Mucosa of stomach (tissue), 1 donor: ENCODE data around the gene HLA-DMA.

ENCODE experiments used
- H3K27me3 ChIP-seq: one replicate; pipeline ENCODE4 v1.7.0; 2013; ENCODE audit warnings: mild to moderate bottlenecking, low read length; ENCODE audit not compliant: control insufficient read depth, insufficient read depth
- H3K36me3 ChIP-seq: one replicate; pipeline ENCODE4 v1.7.0; 2013; ENCODE audit warnings: low read length; ENCODE audit not compliant: control insufficient read depth, insufficient read depth
- H3K4me1 ChIP-seq: one replicate; pipeline ENCODE4 v1.7.0; 2013; ENCODE audit warnings: mild to moderate bottlenecking, low read length; ENCODE audit not compliant: control insufficient read depth, insufficient read depth
- H3K4me3 ChIP-seq: one replicate; pipeline ENCODE4 v1.7.0; 2013; ENCODE audit warnings: low read length
- H3K9ac ChIP-seq: one replicate; pipeline ENCODE4 v1.7.0; 2013; ENCODE audit warnings: mild to moderate bottlenecking, low read length, moderate library complexity
- H3K9me3 ChIP-seq: one replicate; pipeline ENCODE4 v1.7.0; 2013; ENCODE audit warnings: mild to moderate bottlenecking, low read length, moderate library complexity; ENCODE audit not compliant: control insufficient read depth
- donor health status: Pancreatic carcinoma.

The HLA-DMA gene

DNA sequence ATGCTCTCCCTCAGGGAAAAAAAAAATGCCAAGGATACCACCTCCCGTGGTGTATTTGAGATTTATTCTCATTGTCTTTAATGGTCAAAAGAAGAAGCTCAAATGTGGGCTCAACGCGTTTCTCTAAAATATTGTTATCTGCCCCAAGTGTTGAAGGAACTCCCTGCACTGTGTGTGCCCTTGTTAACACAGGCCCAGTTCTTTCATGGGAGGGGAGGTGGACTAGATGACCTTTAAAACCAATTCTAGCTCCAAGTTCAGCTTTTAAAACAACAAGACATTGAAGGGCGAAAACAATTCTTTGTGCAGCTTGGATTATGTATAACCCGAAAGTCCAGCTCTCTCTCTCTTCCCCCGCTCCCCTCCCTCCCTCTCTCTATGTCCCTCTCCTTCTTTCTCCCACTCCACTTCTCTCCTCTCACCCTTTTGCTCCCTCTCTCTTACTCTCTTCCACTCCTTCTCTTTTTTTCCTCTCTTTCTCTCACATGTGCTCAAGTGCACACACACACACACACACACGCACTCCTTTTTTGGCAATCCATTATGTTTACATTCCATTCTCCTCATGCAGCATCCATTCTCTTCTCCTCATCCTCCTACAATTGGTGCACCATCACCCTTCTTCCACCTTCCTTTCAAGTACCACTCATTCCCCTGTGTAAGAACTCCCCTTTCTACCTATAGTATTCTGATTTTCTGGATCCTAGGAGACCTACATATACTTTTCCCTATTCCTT lies 20.6 kb downstream of the HLA-DMA start:
- no peak overlapping the region for H3K9ac ChIP-seq
- no peaks in the 10 kb centered on the region for H3K36me3 ChIP-seq
- H3K9me3 ChIP-seq = no peaks in the 10 kb centered on the region
- H3K4me3 ChIP-seq = no peak overlapping the region
- no peaks in the 10 kb centered on the region for H3K27me3 ChIP-seq
- H3K4me1 ChIP-seq = no peaks in the 10 kb centered on the region

DNA sequence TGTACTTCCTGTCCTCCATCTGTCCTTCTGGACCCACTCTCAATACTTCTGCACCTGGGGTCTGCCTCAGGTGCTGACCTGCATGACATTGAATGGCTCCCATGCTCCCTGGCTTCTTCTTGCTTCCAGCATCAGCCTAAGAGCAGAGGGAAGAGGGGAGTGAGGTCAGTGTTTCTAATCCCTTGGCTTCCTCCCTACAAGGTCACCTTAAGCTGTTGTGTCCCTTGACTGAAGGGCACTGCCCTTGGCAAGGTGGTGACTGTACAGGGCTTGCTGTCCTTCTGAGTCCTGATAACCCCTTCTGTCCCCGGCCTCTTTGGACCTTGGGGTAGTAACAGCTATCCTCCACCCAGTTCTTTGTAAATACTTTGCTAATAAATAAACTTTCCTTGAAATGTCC lies 21.7 kb downstream of the HLA-DMA start:
- no peaks in the 10 kb centered on the region for H3K9me3 ChIP-seq
- H3K4me3 ChIP-seq = no peak overlapping the region
- H3K36me3 ChIP-seq = no peaks in the 10 kb centered on the region
- H3K27me3 ChIP-seq = no peaks in the 10 kb centered on the region
- H3K4me1 ChIP-seq = no peaks in the 10 kb centered on the region
- no peak overlapping the region for H3K9ac ChIP-seq

DNA sequence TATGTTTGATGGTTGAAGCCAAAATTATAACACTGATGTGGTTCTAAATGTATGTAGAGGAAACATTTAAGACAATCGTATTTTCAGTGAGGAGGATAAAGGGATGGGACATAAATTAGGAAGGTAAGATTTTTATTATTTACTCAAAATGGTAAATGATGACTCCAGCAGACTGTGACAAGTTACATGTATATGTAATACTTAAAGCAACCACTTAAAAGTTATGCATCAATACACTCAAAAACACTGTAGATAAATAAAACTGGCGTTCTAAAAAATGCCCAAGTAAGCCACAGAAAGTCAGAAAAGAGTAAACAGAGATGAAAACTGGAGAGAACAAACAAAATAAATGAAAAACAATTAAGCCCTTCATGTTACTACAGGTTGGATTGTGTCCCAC lies 30.8 kb downstream of the HLA-DMA start:
- Histone ChIP-seq H3K4me3 (no peak overlapping the region), H3K36me3 (no peaks in the 10 kb centered on the region), H3K4me1 (no peaks in the 10 kb centered on the region), H3K27me3 (no peaks in the 10 kb centered on the region), H3K9me3 (no peaks in the 10 kb centered on the region), H3K9ac (no peak overlapping the region)

DNA sequence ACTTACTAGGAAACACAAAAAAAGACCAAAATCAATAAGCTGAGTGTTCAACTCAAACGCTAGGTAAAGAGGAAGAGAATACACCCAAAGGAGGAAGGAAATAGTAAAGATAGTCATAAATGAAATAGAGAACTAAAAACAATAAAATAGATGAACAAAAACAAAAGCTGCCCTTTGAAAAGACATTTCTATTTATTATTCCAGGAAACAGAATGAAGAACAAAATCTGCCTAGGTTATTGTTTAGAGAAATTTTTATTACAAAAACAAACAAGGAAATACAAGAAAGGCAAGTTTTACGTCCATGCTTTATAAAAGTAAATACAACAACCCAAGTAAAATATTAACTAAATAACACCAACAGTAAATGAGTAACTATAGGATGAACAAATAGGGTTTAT lies 32.2 kb downstream of the HLA-DMA start:
- no peak overlapping the region for H3K9ac ChIP-seq

DNA sequence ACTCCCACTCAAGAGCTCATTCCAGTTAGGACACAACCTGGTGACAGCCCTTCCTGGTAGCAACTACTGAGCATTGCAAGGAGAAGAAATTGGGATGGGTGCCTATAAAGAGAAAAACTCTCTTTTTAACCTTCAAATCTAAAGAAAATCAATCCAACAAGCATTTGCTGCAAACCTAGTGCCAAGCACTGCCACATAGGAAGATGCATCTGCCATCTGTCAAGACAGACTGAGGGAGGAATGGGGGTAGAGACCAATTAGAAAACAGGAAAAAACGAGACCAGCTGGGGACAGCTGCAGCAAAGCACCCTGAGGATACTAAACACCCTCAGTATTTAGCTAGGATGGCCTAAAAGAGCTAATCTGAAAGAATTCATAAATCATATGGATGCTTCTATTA lies 39.9 kb downstream of the HLA-DMA start:
- H3K4me1 ChIP-seq = no peaks in the 10 kb centered on the region
- no peaks in the 10 kb centered on the region for H3K9me3 ChIP-seq
- no peaks in the 10 kb centered on the region for H3K36me3 ChIP-seq
- H3K27me3 ChIP-seq = no peaks in the 10 kb centered on the region
- H3K9ac ChIP-seq = no peak overlapping the region
- H3K4me3 ChIP-seq = no peak overlapping the region

More for the DNA sequence above, 32.2 kb downstream of the HLA-DMA start:
- Histone ChIP-seq H3K9me3 (no peaks in the 10 kb centered on the region), H3K36me3 (no peaks in the 10 kb centered on the region), H3K27me3 (no peaks in the 10 kb centered on the region), H3K4me3 (no peak overlapping the region), H3K4me1 (no peaks in the 10 kb centered on the region)

DNA sequence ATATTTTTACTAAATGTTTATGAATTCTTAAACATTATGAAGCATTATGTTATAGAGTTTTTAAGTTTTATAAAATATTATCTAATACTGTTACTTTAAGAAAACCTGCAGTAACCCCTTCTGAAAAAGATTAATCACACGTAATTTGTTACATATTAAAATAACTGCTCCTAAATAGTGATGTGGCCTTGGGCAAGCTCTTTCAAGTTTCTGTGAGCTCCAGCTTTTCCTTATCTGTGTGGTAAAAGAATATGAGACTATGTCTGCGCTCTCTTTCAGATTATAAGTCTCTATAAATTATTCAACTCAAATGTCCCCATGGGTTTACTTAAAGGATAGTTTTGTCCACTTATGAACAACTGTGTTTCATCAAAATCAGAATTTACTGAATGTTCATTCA lies 44.0 kb downstream of the HLA-DMA start:
- H3K27me3 ChIP-seq = no peaks in the 10 kb centered on the region
- no peaks in the 10 kb centered on the region for H3K9me3 ChIP-seq
- no peak overlapping the region for H3K4me3 ChIP-seq
- H3K9ac ChIP-seq = no peak overlapping the region
- no peaks in the 10 kb centered on the region for H3K36me3 ChIP-seq
- H3K4me1 ChIP-seq = no peaks in the 10 kb centered on the region

DNA sequence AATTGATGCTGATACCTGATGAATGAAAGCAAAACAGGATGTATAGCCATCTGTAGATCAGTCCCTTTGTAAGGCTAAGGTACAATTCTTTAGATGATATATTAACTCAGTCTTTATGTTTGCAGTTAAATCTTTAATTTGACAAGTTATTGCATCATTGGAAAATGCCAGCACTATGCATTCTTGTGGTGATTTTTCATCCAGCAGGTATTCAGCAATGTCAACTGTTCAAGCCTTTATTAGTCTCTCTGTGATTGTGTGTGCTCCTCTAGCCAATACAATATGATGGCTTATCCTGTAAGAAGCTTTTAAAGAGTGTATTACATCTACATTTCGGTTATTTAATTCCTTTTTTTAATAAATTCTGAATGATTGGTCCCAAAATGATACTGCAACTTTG lies 46.4 kb downstream of the HLA-DMA start:
- Histone ChIP-seq H3K4me3 (no peak overlapping the region), H3K4me1 (no peaks in the 10 kb centered on the region), H3K36me3 (no peaks in the 10 kb centered on the region), H3K27me3 (no peaks in the 10 kb centered on the region), H3K9me3 (no peaks in the 10 kb centered on the region), H3K9ac (no peak overlapping the region)

DNA sequence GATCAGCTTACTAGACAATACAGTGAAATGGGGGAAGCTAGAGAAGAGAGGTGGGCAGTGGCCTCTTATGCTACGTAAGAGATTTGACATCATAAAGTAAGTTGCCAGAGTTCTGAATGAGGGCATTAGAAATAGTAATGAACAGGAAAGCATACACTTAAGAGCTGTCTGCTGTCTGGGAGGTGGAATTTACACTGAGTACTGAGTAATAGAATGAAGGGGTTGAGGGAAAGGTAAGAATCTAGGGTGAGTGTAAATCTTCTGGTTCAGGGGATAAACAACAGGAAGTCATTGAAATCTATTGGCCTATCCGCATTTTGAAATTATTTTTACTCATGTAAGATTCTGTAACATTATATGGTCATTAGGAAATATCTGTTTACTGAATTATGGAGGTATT lies 47.8 kb downstream of the HLA-DMA start:
- Histone ChIP-seq H3K9ac (no peak overlapping the region), H3K27me3 (no peaks in the 10 kb centered on the region), H3K4me3 (no peak overlapping the region), H3K4me1 (no peaks in the 10 kb centered on the region), H3K36me3 (no peaks in the 10 kb centered on the region), H3K9me3 (no peaks in the 10 kb centered on the region)

DNA sequence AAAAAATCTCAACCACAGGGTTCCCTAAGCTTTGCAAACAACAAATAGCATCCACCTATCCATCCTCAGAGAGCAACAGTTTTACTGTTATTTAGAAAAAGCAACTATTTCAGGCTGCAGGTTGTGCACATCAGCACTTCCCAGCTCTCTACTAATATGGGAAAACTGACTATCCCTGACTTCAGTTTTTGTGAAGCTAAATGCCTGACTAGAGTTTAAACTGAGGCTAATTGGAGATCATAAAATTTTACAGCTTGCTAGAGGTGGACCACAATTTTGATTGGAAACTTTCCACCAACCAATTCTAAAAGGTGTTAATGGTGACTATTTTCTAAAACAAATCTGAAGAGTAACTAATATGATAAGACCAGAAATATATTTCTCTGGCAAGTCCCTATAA lies 48.9 kb downstream of the HLA-DMA start:
- H3K27me3 ChIP-seq = no peaks in the 10 kb centered on the region
- no peak overlapping the region for H3K9ac ChIP-seq
- no peaks in the 10 kb centered on the region for H3K4me1 ChIP-seq
- no peaks in the 10 kb centered on the region for H3K9me3 ChIP-seq
- H3K4me3 ChIP-seq = no peak overlapping the region
- no peaks in the 10 kb centered on the region for H3K36me3 ChIP-seq
